Measurements from ENCODE around the gene MUC20. TPM values are rescaled to one million over a fixed set of nuclear protein-coding genes. Genes with fewer than 3 reads are reported as not detected.
A peak's percentile ranks its signal among the peaks of the same experiment; 100 is the strongest.

Gene MUC20
- total RNA-seq, 1 donor from 2014 or later = 0.17 TPM

DNA sequence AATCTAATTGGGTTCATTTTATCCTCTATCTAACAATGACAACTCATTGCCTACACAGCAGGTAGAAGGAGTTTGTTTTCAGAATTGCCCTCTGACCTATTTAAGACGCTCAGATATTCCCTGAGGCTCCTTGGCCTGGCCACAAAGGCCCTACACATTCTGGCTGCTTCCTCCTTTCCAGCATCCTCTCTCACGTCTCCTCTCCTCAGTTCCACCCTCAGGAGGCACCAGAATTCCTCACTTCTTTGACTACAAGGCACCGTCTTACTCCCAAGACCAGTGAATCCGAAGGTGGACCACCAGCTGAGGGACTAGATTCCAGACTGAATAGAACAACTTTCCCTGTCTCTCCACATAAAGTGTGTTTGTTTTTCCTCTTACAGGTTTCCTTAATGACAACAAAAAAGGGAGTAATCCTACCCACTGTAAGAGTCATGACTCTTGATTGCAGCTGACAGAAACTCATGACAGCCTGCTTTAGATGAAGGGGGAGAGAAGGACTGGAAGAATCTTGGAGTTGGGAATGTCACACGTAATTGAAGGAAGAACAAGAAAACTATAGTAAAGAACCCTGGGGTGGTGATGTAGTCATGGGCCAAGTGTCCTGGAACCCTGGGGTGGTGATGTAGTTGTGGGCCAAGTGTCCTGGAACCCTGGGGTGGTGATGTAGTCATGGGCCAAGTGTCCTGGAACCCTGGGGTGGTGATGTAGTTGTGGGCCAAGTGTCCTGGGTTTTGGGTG is 22.0 kb upstream of the MUC20 start:
- Mint-ChIP-seq H3K27me3 (ENCODE audit: insufficient read depth, low read depth) (peaks cover 7% of the 10 kb centered on the region), H3K9me3 (peaks cover 5% of the 10 kb centered on the region), H3K4me1 (peaks cover 28% of the 10 kb centered on the region), H3K4me3 (no peak overlapping the region), H3K27ac (peak overlapping the region; percentile 68), H3K36me3 (peaks cover 22% of the 10 kb centered on the region)
- Histone ChIP-seq H2AFZ (replicated peaks) (no peak overlapping the region), H3K79me2 (ENCODE audit: low read depth) (no peaks in the 10 kb centered on the region), H4K20me1 (ENCODE audit: low read depth) (peaks cover 9% of the 10 kb centered on the region), H3K4me1 (peaks cover 39% of the 10 kb centered on the region), H3F3A (ENCODE audit: low read depth) (peaks cover 45% of the 10 kb centered on the region), H3K9ac (no peak overlapping the region), H3K4me2 (peak overlapping the region; percentile 65), H3K27me3 (no peaks in the 10 kb centered on the region), H3K4me3 (peak overlapping the region; percentile 20), H3K36me3 (no peaks in the 10 kb centered on the region), H3K27ac (peak overlapping the region; percentile 82), H3K9me3 (ENCODE audit: low read depth) (no peaks in the 10 kb centered on the region)
- DNase-seq (ENCODE audit: low spot score) = peak; percentile 63
- TF ChIP-seq, protein P1, sequence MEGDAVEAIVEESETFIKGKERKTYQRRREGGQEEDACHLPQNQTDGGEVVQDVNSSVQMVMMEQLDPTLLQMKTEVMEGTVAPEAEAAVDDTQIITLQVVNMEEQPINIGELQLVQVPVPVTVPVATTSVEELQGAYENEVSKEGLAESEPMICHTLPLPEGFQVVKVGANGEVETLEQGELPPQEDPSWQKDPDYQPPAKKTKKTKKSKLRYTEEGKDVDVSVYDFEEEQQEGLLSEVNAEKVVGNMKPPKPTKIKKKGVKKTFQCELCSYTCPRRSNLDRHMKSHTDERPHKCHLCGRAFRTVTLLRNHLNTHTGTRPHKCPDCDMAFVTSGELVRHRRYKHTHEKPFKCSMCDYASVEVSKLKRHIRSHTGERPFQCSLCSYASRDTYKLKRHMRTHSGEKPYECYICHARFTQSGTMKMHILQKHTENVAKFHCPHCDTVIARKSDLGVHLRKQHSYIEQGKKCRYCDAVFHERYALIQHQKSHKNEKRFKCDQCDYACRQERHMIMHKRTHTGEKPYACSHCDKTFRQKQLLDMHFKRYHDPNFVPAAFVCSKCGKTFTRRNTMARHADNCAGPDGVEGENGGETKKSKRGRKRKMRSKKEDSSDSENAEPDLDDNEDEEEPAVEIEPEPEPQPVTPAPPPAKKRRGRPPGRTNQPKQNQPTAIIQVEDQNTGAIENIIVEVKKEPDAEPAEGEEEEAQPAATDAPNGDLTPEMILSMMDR (IDR thresholded peaks at IDR 0.05) = no peak
- TF ChIP-seq EZH2phosphoT487 (IDR thresholded peaks at IDR 0.05) = no peak
- TF ChIP-seq EZH2 (IDR thresholded peaks at IDR 0.05) = no peak

DNA sequence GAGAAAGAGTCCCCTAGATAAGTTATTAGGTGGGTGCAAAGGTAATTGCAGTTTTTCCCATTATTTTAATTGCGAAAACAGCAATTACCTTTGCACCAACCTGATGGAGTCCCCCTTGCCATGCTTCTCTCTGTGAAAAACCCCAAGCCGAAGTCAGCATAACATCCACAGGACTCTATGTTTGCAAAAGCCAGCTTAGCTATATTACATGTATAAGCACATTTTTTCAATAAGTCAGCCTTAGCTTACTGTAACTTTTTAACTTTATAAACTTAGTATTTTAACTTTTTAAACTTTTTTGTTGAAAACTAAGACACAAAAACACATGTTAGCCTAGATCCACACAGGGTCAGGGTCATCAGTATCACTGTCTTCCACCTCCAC is 21.4 kb upstream of the MUC20 start:
- Histone ChIP-seq H4K20me1 (ENCODE audit: low read depth) (peaks cover 9% of the 10 kb centered on the region), H3F3A (ENCODE audit: low read depth) (peaks cover 45% of the 10 kb centered on the region), H3K27ac (no peak overlapping the region), H2AFZ (replicated peaks) (no peak overlapping the region), H3K79me2 (ENCODE audit: low read depth) (no peaks in the 10 kb centered on the region), H3K4me3 (no peak overlapping the region), H3K36me3 (no peaks in the 10 kb centered on the region), H3K27me3 (no peaks in the 10 kb centered on the region), H3K9ac (no peak overlapping the region), H3K4me1 (peaks cover 39% of the 10 kb centered on the region), H3K4me2 (peak overlapping the region; percentile 65), H3K9me3 (ENCODE audit: low read depth) (no peaks in the 10 kb centered on the region)
- Mint-ChIP-seq H3K4me1 (peaks cover 28% of the 10 kb centered on the region), H3K27me3 (ENCODE audit: insufficient read depth, low read depth) (peaks cover 7% of the 10 kb centered on the region), H3K27ac (no peak overlapping the region), H3K4me3 (no peak overlapping the region), H3K9me3 (peaks cover 5% of the 10 kb centered on the region), H3K36me3 (peaks cover 19% of the 10 kb centered on the region)
- no peak for DNase-seq (ENCODE audit: low spot score)
- TF ChIP-seq, protein P1 (IDR thresholded peaks at IDR 0.05) = no peak
- no peak for TF ChIP-seq EZH2phosphoT487 (IDR thresholded peaks at IDR 0.05)
- no peak for TF ChIP-seq EZH2 (IDR thresholded peaks at IDR 0.05)

DNA sequence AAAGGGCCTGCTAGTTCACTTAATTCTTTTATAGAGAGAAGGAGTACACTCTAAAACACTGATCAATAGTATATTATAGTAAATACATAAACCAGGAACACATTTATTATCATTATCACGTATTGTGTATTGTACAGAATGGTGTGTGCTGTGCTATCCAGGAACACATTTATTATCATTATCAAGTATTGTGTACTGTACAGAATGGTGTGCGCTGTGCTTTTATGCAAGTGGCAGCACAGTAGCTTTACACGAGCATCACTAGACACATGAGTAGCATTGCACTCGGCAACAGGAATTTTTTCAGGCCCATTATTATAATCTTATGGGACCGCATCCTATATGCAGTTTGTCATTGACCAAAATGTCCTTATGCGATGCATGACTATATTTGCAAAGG is 20.9 kb upstream of the MUC20 start:
- TF ChIP-seq EZH2phosphoT487 (IDR thresholded peaks at IDR 0.05) (no peak), EZH2 (IDR thresholded peaks at IDR 0.05) (no peak)
- TF ChIP-seq, protein P1 (IDR thresholded peaks at IDR 0.05) = no peak

More for the DNA sequence above, 20.9 kb upstream of the MUC20 start:
- Mint-ChIP-seq H3K27ac (no peak overlapping the region), H3K27me3 (ENCODE audit: insufficient read depth, low read depth) (peaks cover 7% of the 10 kb centered on the region), H3K36me3 (peaks cover 19% of the 10 kb centered on the region), H3K9me3 (peaks cover 5% of the 10 kb centered on the region), H3K4me3 (no peak overlapping the region), H3K4me1 (peaks cover 28% of the 10 kb centered on the region)
- Histone ChIP-seq H3K36me3 (no peaks in the 10 kb centered on the region), H3K27ac (no peak overlapping the region), H3K79me2 (ENCODE audit: low read depth) (no peaks in the 10 kb centered on the region), H3K27me3 (no peaks in the 10 kb centered on the region), H3K4me2 (no peak overlapping the region), H3K4me1 (peaks cover 39% of the 10 kb centered on the region), H3K9ac (no peak overlapping the region), H3K9me3 (ENCODE audit: low read depth) (no peaks in the 10 kb centered on the region), H2AFZ (replicated peaks) (no peak overlapping the region), H3F3A (ENCODE audit: low read depth) (peaks cover 45% of the 10 kb centered on the region), H4K20me1 (ENCODE audit: low read depth) (peaks cover 9% of the 10 kb centered on the region), H3K4me3 (no peak overlapping the region)
- DNase-seq (ENCODE audit: low spot score) = no peak
